HUDEP-2 (cell line): ENCODE data around the gene TAC4.
A peak's percentile ranks its signal among the peaks of the same experiment; 100 is the strongest.

Experiments used
- DNase-seq, 76 experiments: peaks; one replicate each; lab custom pipeline; 2025; ENCODE audit not compliant: unreplicated experiment in 76 of 76; lab: John Stamatoyannopoulos, UW

Gene TAC4, protein sequence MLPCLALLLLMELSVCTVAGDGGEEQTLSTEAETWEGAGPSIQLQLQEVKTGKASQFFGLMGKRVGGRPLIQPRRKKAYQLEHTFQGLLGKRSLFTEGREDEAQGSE

DNA sequence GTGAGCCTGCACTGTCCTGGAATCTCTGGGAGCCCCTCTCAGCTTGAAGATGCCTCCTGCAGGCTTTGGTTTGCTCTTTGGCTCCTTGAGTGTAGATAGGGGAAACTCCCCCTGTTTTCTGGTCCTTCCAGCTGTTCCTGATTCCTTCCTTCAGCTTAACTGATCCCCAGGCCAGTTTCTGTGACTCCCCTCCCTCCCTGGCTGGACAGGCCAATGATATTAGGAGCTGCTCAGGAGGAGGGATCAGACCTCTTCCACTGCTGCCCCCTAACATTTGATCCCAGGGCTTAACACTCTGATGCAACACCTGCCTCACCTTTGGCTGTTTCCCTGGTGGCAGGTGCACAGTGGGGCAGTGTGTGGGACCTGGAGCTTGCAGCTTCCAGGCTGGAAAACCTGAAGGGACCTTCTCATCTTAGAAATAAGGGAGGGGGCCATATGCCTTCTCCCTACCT lies at the start of gene TAC4:
TAC4 (minus strand) TSS at position 51 of the 455 bp plus-strand sequence. CDS start 52 bp downstream, outside the sequence.
- no peak for DNase-seq

DNA sequence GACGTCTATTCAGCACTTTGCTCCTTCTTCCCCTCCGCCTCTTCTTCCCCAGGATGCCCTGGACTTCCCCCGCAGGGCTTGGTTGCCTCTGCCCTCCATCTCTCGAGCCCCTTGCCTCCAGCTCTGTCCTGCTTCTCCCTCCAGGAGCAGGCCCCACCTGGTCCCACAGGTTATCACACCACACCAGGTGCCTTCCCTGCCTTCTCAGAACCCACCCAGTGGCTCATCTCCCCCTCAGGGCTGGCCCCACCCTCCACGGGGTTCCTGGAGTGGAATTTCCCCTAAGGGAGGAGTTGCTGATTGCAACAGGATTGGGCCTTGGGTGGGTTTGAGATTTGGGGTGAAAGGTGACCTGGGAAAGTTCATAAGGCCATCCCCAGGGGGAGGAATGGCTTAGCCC lies 49.0 kb upstream of the TAC4 start:
- no peak for DNase-seq

DNA sequence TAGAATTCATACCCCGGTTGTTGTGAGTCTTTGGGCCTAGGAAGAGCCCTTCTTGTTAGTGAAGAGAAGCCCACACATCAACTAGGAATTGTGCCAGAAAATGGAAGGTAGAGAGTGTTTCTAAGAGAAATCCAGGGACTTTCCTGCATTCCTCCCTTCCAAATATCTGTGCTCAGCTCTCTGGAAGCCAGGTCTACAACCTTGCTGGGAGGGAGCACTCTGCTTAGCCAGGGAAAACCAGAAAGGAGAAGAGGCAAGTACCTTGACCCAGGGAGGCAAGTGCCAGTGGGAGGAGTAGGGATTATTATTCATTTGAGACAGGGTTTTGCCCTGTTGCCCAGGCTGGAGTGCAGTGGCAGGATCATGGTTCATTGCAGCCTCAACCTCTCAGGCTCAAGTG lies 48.4 kb upstream of the TAC4 start:
- DNase-seq = no peak

DNA sequence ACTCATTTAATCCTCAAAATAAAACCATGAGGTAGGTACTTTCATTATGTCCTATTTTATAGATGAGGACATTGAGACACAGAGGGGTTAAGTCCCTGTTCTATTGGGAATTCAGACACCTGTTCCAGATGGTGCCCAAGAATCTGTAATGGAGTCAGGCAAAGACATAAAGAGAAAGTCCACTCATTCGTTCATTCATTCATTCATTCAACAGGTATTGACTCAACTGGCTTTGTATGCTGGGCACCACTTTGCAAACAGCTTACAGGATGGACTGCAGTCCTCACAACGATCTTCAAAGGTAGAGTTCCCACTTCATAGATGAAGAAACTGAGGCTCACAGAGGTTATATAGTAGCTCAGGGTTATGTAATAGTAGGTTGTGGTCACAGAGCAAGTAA lies 47.9 kb upstream of the TAC4 start:
- no peak for DNase-seq

DNA sequence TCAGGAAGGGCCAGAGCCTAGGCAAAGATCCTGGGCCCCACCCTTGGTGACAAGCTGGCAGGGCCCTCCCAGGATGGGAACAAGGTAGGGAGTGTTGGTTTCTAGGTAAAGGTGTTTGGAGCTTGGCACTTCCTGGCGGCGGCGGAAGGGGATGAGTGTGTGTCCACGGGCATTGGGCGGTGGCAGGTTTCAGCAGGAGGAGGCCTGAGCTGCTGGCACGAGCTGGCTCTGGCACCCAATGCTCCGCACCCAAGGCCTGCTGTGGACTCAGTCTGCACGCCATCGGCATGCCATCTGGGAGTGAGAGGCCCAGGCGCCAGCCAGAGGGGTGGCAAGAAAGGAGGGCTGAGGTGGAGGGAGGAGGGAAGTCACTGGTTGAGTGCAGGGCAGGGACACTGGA lies 46.9 kb upstream of the TAC4 start:
- DNase-seq = no peak

DNA sequence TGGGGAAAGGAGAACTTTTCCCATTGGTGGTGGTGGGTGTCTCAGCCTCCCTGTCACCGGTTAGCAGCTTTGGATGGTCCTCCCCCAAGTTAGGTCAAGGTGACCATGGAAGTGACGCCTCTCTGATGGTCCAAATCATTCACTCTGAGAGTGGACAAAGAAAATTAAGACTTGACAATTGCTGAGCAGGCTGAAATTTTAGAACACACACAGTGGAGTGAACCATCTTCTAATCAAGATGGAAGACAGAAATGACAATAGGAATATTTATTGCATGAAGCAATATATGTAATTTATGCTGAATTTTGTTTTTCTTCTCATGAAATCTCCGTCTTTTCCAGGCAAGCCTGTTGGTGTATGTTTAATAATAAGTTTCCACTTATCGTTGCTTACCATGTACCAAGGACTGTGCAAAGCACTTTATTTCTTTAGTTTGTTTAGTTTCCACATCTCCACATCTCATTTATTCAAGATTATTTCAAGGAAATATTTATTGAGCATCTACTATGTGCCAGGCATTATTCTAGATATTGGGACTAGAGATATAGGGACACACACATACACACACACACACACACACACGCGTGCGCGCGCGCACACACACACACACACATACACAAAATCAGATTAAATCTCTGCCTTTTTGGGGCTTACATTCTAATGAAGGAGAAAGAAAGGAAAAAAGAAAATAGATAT lies 44.0 kb upstream of the TAC4 start:
- DNase-seq = no peak

DNA sequence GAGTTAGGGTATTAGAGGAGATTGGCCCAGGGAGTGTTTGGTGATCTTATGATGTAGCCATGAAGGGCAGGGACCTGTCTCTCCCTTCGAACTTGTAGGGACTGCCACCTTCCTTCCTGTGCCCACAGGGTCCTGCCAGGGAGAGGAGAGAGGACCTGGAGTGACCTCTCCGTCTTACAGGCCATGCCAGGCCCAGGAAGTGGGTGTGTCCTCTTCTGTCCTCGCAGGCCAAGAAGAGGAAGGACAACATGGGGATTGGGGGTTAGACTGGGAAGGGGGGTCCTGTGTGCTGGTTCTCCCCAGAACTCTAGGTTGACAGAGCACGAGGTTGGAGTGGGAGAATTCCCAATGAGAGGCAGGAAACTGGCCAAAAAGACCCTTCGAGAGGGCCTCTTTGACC lies 43.4 kb upstream of the TAC4 start:
- DNase-seq = no peak

DNA sequence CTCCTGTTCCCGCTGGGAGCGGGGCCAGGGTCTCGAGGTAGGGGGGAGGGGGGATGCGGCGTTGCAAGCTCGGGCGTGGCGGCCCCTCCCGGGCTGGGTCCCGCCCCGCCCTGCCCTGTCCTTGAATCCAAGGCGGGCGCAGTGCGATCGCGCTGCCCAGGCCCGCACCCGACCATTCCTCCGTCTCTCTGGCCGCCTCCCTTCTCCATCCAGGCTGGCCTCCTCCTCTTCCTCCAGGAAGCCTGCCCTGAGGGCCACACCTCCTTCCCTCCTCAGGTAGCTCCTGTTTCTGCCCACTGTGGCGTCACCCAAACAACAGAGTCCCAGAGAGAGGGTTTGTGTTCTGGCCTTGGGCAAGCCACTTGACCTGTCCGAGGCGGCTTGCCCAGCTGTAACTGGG lies 43.0 kb upstream of the TAC4 start:
- no peak for DNase-seq

DNA sequence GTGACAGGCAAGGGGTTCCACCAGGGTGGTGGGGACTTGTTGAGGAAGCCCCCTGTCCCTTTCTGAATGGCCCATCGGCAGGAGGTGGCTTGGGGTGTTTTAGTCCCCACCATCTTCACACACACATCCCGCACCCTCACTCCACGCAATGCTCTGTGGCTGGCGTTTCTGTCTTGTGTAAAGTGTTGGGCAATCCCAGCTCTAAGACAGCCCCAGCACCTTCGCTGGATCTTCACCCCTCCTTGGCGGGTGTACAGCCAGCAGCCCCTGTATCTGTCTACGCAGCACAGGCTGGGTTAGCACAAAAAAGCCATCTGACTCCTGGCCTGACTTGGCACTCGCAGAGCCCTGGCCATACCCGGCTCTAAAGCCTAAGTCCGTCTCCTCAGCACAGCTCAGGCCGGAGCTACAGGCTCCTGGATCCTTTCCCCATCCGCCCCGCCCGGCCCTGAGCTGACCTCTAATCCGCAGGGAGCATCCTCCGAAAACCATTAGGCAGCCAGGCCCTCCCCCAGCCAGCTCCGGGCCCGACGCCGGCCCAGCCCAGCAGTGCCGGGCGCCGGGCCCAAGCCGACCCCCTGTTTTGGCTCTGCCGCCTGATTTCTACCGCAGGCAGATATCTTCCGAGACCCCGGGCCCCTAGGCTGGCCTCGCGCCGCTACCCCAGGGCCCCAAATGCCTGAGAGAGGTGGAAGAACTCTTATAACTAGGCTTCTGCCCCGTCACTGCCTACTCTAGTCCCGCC lies 42.4 kb upstream of the TAC4 start:
- no peak for DNase-seq

DNA sequence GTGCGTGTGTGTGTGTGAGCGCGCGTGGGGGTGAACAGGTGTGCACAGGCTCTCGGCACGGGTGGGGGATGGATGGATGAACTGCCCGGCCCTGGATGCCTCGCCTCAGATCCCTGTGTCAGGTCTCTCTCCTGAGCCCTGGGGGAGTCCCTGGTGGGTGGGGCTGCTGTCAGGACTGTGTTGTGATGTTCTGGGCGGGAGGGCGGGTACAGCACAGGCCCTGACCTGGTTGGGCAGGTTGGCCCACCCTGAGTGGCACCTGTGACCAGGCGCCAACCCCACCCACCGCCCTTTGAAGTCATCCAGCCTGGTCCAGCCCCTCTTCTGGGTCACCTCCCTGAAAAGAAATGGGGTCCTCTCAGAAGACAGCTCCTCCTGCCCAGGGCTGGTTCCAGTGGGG lies 41.6 kb upstream of the TAC4 start:
- DNase-seq = no peak

DNA sequence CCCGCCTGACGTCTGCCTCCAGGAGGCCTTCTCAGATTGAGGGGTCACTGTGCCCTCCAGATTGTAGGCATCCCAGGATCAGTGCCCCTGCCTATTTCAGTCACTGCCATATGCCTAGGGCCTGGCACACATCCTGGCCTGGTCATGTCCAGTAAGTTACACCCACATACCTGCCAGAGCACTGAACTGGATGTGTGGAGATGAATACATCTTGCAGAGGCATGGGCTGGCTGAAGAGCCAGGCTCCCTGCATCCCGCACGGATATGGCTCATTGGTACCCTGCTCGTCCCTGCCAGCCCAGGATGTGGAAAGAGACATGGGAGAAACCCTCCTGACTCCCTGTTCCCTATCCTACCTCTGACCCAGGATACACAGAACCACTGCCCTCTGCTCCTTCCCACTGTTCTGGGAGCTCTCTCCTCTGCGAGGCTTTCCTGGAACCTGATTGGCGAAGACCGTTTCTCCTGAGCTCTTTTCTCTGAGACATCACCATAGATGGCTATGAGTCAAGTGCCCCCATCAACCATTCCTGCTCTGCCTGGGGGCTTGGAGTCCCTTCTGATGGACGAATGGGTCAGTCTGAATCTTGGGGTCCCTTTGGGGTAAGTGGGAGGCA lies 40.0 kb upstream of the TAC4 start:
- DNase-seq = no peak

DNA sequence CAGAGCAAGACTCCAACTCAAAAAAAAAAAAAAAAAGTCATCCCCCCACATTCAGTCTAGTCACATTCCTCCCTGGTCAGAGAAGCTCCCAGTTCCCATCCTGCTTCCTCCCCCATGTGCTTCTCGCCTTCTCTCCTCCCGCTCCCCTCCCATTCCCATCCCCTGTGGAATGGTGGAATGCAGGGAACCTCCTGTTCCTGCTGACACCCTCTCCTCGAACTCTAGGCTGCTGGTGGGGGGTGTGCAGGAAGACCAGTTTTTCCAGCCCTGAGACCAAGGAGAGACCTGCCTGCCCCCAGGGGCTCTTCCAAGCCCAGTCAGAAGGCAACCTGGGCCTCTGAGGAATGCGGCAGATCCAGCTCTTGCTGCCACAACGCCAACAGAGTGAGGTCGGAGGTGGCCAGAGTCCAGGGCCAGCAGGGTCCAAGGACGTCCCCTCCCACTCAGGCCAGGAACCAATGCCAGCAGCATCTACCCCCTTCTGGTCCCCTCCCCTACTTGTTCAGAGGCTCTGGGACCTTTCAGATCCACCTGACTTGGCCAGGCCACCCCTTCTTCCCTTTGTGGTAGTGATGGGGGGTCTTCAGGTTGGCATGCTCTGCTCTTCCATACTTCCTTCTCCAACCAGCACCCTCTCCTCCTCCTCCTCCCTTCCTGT lies 39.3 kb upstream of the TAC4 start:
- DNase-seq = no peak

DNA sequence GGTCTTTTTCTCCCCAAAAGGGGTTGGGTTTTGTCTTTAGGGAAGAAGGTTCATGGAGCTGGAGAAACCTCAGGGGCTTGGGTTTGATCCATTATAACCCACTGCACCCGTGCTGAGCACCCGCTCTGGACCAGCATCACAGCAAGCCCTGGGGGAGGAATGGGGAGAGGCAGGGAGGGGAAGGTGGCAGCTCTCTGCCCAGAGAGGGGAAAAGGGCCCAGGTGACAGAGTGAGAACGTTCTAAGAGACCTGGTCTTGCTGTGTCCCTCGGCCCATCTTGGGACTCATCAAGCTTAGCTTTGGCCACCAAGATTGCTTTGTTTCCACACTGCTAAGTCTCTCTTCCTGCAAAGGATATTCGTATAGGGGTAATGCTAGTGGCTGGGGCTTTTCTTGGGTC lies 38.2 kb upstream of the TAC4 start:
- no peak for DNase-seq

DNA sequence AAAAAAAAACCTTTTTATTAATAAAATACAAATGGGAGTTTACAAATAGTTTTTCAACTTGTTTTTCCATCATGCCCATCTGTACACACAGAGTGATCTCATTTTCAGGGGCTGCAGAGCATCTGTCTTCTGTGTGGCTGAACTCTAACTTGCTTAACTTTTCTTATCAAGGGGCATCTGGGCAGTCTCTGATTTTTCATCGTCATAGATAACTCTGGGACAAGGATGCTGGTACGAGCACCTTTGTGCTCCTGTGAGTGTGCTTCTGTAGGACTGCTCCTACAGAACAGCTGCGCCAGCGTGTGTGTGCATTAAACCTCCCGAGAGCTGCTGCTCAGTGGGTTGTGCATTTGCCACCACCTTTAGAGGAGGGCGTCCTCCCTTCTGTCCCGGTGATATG lies 34.6 kb upstream of the TAC4 start:
- DNase-seq = no peak

DNA sequence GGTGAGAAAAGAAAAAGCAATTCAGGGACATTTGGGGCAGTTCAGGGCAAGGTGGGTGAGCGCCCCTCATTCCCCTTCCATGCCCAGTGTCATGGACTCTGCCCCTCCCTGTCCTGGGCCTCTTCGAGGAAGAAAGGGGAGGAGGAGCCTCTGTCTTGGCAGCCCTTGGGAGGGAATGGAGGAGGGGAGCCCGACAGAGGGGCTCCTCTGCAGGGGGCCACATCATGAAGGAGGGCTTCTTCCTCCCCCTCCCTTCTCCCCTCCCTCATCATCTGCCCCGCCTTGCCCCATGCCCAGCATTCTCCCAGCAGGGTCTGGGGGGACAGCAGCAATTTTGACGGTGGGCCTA lies 33.2 kb upstream of the TAC4 start:
- no peak for DNase-seq

DNA sequence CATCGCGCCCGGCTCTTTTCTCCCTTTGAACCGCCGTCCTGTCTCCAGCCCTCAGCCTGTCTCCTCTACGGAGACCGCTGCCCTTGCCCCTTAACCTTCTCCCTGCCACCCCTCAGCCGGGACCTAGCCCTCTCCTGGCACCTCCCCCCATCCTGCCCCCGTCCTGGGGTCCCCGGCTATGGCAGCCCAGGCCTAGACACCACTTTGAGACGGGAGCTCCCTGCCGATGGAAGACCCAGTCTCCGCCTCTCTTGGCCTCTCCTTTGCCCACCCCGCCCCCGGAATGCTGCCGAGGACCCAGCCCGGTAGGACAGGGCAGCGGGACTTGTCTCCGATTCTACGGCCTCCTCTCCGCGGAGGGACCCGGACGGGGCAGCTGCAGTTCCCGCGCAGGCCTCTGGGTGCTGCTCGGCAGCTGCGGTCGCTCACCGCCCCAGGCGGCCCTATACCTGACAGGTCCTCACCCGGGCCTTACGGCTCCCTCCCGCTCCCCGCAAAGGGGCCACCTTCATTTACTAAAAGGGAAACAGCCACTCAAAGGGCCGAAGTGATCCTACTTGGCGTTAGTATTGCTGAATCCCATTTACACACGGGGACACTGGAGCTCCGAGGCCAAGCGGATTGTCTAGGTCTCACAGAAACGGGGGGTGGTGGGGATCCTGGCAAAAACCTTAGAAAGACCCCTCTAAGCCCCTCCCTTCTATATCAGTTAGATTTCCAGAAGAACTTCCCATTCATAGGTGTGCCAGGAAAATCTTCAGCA lies 32.6 kb upstream of the TAC4 start:
- DNase-seq = peak in 67 of 76 experiments; percentile 5 to 81 (median 42)

DNA sequence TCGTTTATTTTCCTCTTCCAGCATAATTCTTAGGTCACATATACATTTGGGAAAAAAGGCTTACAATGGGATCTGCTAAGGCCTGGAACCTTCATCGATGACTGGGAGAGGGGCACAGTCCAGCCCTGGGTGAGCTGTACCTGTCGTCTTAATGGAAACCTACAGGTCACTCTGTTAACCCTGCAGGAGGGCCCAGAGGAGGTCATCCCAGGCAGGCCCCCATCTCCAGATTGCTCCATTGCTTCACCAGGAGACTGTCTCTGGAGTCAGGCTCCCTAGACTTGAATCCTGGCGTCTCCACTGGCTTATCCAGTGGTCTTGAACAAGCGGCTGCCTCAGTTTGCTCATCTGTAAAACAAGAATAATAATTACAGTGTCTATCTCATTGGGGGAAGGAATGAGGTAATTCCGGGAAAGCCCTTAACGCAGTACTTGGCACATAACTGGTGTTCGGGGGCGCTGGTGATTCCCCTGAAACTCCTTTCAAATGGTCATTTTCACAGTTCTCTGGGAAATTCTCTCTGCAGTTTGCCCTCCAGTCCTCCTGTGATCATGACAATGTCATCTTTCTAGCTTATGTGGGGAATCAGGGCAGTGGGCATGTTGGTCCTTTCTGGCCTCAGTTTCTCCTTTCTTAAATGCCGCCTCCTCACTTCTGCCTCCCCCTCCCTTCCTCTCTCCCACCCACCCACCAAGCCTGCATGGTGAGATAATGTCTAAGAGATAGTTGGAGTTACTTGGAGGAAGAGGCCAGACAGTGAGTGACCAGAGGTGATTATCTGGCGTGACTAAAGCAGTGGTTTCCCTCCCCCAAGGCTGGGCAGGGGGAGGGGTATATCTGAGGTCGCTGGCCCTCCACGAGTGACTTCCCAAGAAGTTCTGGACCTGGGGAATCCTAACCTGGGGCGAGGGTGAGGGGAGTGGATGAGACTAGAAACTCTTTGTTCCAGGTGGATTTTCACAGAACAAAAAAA lies 31.3 kb upstream of the TAC4 start:
- DNase-seq = no peak

DNA sequence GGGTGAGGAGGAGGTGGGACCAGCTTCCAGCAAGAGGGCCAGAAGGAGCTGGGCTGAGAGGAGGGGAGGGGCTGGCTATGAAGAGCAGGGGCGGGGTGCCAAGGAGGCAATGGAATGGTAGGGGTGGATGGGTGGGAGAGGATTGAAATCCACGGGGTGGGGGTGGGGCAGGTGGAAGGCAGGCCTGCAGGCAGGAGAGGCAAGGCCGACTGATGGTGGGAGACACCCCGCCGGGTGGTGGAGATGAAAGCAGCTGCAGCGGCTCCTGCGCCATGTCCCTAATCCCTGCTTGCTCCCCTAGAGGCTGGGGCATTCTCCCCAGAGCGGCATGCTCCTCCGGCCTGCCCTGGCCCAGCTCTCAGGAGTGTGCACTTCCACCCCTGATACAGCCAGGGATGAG lies 27.8 kb upstream of the TAC4 start:
- no peak for DNase-seq

DNA sequence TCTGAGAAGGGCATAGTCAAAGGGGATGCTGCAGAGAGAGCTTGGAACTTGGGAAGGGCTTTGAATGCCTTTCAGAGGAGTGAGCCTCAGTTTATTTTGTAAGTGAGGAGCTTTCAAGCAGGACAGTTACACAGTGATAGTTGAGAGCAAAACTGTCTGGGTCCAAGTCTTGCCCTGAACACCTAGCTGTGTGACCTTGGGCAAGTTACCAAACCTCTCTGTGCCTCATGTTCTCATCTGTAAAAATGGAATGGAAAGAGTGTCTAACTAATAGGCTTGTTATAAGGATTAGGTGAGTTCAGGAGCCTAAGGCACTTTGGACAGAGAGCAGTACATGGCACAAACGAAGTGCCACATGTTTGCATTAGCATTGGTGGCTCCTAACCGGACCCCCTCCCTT lies 27.0 kb upstream of the TAC4 start:
- no peak for DNase-seq
